GM21619 (cell line): ENCODE results near the gene ZMYND8.
"Not testable (repeated sequence)": the region's sequence is repeated elsewhere in the genome, so short reads cannot be mapped to it uniquely, and the experiment has no call there.

Experiments used
- ATAC-seq: cut with Tn5 transposase; IDR thresholded peaks from one replicate; pipeline ENCODE4 v1.9.1; 2021; ENCODE audit not compliant: unreplicated experiment

Gene ZMYND8

GRCh38 chr20:47271046-47271615, 85.4 kb downstream of the ZMYND8 start:
- ATAC-seq: no peak

DNA sequence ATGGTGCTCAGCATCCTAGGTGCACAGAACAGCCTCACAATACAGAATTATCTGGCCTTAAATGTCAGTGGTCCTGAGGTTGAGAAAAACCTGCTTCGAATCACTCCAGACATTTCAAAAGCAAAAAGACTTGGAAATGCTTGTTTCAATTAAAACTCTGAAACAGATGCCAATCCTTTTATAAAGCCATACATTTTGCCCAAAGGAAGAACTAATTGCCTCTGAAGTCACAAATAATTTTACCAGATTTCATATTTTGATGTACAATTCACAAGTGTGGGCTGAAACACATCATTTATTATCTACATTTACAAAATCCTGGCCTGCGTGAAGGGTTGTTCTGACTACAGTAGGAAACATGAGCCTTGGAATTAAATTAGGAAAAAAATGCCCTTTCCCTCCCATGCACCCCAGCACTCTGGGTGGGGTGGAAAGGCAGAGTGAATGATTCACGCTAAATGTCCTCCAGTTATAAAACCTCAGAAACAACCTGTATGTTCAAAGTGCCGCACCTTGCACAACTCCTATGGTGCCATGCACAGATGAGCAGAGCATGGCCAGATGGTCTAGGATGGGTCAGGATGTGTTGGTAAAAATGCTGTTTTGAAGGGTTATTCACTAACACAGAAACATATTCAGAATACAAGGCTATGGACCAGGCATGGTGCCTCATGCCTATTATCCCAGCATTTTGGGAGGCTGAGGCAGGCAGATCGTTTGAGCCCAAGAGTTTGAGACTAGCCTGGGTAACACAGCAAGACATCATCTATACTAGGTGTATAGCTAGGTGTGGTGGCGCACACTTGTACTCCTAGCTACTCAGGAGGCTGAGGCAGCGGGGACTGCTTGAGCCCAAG, 87.0 kb downstream of the ZMYND8 start:
- ATAC-seq: no peak

- ATAC-seq: no peak
Observed at GRCh38 chr20:47267621-47268020, 88.9 kb downstream of the ZMYND8 start.

GRCh38 chr20:47266847-47267515, 89.5 kb downstream of the ZMYND8 start:
- ATAC-seq: no peak

- no peak for ATAC-seq
Observed at GRCh38 chr20:47265984-47266383, 90.5 kb downstream of the ZMYND8 start.

- no peak for ATAC-seq
Observed at GRCh38 chr20:47265214-47265613, 91.3 kb downstream of the ZMYND8 start.

GRCh38 chr20:47264137-47264769, 92.2 kb downstream of the ZMYND8 start:
- not testable (repeated sequence) for ATAC-seq

DNA sequence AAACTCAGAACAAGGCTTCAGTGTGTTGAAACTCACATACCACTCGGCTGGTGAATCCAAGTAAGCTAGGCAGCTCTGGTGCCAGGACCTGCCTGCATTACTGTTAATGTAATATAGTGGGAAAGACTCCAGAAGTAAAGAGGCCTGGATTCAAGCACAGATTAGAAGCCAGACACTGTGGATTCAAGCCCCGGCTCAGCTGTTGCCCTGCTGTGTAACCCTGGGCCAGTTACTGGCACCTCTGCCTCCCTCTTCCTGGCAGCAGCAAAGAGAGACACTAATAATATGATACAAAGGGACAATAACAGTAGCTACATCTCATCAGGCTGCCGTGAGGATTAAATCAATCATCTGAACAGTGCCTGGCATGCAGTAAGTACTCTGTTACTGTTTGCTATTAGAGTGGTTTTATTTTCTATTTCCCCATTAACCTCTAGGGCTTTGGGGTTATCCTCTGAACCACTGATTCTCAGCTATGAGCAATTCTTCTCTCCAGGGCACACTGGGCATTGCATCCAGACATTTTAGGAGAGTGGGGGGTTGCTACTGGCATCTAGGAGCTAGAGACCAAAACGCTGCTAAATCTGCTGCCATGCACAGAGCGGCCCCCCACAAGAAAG, 92.9 kb downstream of the ZMYND8 start:
- no peak for ATAC-seq

- ATAC-seq: no peak
Observed at GRCh38 chr20:47263080-47263464, 93.4 kb downstream of the ZMYND8 start.

GRCh38 chr20:47262365-47263013, 94.0 kb downstream of the ZMYND8 start:
- peak; percentile 45 for ATAC-seq

GRCh38 chr20:47262008-47262364, 94.5 kb downstream of the ZMYND8 start:
- no peak for ATAC-seq

- not testable (repeated sequence) for ATAC-seq
Observed at GRCh38 chr20:47261161-47261774, 95.2 kb downstream of the ZMYND8 start.

GRCh38 chr20:47260540-47261126, 95.9 kb downstream of the ZMYND8 start:
- ATAC-seq: not testable (repeated sequence)

GRCh38 chr20:47258745-47259695, 97.5 kb downstream of the ZMYND8 start:
- ATAC-seq: peak; percentile 50

DNA sequence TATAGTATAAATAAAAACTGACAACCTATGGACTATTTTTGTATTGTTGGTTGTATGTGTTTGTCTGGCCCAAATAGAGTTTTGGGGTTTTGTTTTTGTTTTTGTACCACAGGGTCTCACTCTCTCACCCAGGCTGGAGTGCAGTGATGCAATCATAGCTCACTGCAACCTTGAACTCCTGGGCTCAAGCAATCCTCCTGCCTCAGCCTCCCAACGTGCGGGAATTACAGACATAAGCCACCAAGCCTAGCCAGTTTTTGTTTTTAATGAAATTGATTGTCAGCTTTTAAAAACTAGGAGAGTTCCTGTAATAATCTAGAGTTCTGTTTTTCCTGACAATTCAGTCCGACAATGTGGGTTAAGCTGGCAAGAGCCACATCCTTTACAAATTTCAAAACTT, 98.7 kb downstream of the ZMYND8 start:
- no peak for ATAC-seq

DNA sequence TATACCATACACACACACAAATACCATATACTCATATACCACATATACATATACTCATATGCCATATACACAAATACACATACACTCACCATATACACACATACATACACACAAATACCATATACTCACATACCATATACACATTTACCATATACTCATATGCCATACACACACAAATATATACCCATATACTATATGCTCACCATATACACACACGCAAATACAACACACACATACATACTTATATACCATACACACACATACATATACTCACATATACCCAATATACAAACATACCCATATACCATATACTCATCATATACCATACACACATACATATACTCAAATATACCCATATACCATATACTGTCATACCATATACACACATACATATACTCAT, 99.2 kb downstream of the ZMYND8 start:
- no peak for ATAC-seq

DNA sequence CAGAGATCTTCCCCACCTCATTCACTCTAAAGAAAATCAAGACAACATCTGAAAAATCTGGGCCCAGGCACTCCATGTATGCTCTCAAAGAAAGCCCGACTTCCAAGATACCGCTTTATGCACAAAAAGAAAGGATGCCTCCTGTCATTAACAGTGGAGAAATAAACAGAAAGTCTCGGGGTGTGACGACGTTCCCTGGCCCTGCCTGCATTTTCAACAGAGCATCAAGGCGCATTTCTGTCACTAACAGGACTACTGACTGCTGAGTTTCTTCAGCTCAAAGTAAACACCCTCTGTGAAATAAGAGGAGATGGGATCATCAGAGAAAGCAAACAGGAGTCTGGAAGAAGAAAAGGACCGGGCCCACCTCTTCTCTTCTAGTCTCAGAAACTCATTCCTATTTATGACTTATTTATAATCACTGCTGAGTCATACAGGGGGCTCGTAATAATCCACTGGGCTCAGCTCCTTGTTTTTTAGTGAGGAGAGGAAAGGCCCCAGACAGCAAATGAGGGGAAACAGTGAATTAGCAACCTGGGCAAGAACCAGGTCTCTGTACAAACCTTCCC, 99.7 kb downstream of the ZMYND8 start:
- ATAC-seq: no peak

GRCh38 chr20:47253872-47254271, 102.6 kb downstream of the ZMYND8 start:
- no peak for ATAC-seq
